COR-L47 (cell line): Measurements from ENCODE around the gene ZSCAN16.
A peak's percentile ranks its signal among the peaks of the same experiment; 100 is the strongest.
"Not testable (repeated sequence)": the region's sequence is repeated elsewhere in the genome, so short reads cannot be mapped to it uniquely, and the experiment has no call there.

ENCODE experiments used
- DNase-seq: peaks from one replicate; lab custom pipeline; 2025; lab: John Stamatoyannopoulos, UW

The ZSCAN16 gene

DNA sequence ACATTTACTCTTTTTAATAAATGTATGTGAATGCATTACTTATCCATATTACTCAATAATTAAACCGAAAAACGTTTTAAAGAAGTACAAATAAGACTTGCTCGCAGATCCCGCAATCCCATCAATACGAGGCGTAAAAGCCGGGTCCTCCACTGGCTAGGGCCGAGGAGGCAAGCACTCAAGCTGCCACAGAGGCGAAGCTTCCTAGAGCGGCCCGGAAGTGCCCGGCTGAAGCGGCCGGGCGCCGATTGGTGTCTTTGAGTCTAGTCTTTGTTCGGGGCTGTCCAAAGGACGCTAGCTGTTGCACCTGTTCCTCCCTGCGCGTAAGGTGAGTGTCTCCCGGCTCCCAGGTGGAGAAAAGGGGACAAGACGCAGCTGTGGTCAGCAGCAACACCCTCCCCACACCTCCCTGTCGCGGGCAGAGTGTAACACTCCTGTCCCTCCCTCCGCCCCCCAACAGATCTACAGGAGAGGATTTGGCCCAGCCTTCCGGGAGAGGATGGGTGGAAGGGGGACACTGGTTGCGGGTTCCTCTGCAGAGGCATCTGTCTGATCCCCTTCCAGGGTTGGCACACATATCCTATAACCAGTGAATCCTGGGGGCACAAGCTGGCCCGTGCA is at the start of gene ZSCAN16:
ZSCAN16 (plus strand) TSS at position 260 of the 621 bp plus-strand sequence. CDS start 835 bp downstream, outside the sequence.
- peak; percentile 86 for DNase-seq

GRCh38 chr6:28078050-28078449 is 46.4 kb upstream of the ZSCAN16 start:
- no peak for DNase-seq

- no peak for DNase-seq
Measured at GRCh38 chr6:28078836-28079235, 45.6 kb upstream of the ZSCAN16 start.

DNA sequence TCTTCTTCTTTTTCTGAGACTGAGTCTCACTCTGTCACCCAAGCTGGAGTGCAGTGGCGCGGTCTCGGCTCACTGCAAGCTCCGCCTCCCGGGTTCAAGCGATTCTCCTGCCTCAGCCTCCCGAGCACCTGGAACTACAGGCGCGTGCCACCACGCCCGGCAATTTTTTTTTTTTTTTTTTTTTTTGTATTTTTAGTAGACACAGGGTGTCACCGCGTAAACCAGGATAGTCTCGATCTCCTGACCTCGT is 44.1 kb upstream of the ZSCAN16 start, which contains the start of gene ZNF165:
ZNF165 (plus strand) TSS at position 188 of the 250 bp plus-strand sequence. CDS start 4,913 bp downstream, outside the sequence.
- not testable (repeated sequence) for DNase-seq

GRCh38 chr6:28080631-28081485 is 43.6 kb upstream of the ZSCAN16 start:
- DNase-seq, result peak; percentile 88

DNA sequence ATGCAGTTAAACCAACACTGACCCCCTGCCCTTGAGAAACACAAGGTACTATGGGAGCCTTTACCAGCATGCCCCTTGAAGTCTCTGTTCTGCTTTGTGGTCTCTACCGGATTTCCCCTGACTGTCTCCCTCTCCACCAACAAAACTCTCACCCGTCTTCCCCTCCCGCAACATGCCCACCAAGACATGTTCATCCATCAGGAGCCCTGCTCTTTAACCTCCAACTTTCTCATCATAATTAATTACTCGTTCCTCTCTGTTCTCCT is 43.0 kb upstream of the ZSCAN16 start:
- DNase-seq, result no peak

- DNase-seq, result no peak
Measured at GRCh38 chr6:28082939-28083338, 41.5 kb upstream of the ZSCAN16 start.

DNA sequence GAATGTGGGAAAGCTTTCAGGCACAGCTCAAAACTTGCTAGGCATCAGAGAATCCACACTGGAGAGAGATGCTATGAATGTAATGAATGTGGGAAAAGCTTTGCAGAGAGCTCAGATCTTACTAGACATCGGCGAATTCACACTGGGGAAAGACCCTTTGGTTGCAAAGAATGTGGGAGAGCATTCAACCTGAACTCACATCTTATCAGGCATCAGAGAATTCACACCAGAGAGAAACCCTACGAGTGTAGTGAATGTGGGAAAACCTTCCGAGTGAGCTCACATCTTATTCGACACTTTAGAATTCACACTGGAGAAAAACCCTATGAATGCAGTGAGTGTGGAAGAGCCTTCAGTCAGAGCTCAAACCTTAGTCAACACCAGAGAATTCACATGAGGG is 35.4 kb upstream of the ZSCAN16 start:
- no peak for DNase-seq

DNA sequence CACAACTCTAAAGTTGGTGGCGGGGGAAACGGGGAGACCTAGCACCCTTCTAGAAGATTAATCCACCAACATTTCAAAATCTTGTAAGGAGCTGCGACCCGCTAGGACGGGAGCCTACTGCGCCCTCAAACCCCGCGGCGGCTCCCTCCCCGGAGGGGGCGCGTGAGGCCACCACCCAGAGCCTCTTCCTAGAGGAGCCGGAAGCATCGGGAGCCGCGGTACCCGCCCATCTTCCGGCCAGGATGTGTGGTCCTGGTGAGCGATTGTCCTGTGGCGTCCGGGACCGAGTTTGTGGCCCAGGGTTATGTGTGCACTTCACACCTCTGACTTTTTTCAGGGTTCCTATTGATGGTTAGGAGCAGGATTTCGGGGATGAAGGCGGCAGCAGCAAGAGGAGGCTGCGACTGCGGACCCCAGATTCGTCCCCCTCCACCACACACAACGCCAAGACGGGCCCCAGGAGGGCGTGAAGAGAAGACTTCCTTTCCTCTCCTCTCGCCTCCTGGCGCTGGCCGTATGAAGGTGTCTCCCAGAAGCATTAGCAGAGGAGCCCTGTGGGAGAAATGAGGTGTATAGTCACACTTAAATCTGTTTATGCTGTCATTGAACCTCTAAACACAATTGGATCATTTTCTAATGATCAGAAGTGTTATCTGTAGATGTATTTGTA is 33.4 kb upstream of the ZSCAN16 start:
- no peak for DNase-seq

DNA sequence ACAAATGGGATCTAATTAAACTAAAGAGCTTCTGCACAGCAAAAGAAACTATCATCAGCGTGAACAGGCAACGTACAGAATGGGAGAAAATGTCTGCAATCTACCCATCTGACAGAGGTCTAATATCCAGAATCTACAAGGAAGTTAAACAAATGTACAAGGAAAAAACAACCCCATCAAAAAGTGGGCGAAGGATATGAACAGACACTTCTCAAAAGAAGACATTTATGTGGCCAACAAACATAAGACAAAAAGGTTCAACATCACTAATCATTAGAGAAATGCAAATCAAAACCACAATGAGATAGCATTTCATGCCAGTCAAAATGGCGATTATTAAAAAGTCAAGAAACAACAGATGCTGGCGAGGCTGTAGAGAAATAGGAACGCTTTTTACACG is 22.2 kb upstream of the ZSCAN16 start:
- DNase-seq, result not testable (repeated sequence)

DNA sequence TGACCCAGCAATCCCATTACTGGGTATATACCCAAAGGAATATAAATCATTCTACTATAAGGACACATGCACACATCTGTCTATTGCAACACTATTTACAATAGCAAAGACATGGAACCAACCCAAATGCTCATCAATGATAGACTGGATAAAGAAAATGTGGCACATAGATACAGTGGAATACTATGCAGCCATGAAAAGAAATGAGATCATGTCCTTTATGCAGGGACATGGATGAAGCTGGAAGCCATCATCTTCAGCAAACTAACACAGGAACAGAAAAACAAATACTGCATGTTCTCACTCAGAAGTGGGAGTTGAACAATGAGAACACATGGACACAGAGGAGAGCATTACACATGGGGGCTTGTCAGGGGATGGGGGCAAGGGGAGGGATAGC is 21.7 kb upstream of the ZSCAN16 start:
- DNase-seq, result not testable (repeated sequence)

DNA sequence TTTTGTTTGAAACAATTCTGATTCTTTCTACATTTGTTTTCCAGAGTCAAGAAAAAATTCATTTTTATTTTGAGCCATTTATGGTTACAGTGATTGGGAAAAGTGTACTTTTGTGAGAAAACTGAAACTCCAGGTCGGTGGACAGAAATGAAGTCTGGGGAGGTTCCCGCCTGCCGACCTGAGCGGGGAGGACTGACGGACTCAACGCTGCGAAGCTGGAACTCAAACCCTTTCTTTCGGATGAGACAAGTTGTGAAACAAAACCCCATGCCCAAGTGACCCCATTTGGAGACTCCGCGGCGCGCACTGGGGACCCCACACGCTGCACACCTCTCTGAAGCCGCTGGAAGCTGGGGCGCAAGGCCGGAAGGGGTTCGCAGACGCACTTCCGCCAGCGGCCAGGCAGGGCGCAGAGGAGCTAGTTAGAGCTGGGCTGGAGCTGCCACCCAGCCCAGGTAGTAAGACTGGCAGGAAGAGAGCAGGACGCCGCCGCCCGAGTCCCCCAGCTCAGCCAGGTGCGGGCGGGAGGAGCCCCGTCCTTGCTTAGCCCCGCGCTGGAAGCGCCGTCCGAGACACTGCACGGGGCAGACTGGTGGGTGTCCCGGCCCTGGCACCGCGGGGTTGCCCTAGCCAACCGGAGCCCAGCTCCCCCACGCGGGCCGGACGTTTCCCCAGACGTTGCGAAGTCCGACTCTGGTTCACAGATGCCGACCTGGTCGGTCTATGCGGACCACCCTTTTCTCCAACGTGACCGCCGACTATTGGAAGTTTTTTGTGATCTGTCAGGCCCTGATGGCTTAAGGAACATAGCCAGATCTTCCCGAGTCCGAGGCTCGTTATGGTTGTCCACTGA is 19.8 kb upstream of the ZSCAN16 start:
- DNase-seq, result peak; percentile 82

DNA sequence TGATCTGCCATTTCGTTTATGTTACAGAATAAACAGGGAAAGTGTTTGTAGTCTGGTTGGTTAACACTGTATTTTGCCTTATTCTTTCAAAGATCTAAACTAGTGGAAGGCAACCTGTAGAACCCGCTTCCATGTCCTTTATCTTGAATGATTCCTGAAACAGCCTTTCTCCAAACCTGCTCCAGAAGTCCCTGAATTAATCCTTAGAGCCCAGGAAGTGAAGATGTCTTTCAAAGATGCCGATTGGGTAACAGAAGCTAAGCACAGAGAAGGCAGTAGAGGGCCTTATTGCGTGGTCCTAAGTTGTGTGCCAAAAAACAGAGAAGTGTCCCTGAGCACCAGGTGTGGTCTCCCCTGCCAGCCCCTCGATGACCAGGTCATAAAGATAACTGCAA is 19.2 kb upstream of the ZSCAN16 start:
- no peak for DNase-seq

DNA sequence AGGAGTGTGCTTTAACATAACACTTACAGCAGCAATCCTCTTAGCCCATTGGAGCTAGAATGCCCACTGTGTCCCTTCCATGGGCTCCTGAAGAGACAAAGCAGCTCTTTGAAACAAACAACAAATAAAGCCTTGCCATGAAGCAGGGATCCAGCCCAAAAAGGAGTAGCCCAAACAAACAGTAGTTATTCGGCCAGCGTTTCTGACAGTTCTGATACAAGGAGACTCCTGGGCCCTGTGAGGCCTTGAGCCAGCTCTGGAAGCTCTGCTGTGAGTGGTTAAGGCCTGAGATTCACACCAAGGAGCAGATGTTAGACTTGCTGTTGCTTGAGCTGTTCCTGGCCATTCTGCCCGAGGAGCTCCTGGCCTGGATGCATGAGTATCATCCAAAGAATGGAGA is 16.9 kb upstream of the ZSCAN16 start:
- DNase-seq, result no peak

GRCh38 chr6:28111964-28112363 is 12.4 kb upstream of the ZSCAN16 start:
- DNase-seq, result no peak

- DNase-seq, result no peak
Measured at GRCh38 chr6:28115799-28116198, 8.6 kb upstream of the ZSCAN16 start.

DNA sequence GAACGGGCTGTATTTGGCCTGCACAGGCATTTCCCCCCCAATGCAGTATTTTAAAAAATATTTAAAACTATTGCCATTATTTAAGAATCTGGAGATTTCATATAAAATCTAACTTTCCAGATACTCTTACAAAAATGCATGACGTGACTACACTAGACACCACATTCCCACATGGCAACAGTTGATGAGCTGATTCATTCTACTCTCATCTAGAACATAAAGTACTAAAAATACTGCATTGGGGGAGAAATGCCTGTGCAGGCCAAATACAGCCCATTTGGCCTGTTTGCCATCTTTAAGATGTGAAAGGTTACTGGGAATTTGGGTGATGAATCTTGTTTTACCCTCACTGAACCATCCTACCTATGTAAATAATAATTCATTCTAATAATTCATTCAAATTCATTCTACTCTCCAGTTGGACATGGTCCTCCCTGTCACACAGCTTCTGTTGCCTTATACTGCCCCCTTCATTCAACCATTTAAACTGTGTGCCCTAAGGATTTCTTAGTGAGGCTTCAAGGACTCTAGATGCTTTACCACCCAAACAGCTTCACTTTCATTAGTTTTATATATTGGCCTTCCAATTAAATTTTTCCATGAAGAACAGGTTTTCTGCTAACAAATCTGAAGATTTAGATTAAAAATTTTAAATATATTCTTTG is 6.9 kb upstream of the ZSCAN16 start:
- no peak for DNase-seq

GRCh38 chr6:28118217-28118616 is 6.2 kb upstream of the ZSCAN16 start:
- DNase-seq, result no peak

DNA sequence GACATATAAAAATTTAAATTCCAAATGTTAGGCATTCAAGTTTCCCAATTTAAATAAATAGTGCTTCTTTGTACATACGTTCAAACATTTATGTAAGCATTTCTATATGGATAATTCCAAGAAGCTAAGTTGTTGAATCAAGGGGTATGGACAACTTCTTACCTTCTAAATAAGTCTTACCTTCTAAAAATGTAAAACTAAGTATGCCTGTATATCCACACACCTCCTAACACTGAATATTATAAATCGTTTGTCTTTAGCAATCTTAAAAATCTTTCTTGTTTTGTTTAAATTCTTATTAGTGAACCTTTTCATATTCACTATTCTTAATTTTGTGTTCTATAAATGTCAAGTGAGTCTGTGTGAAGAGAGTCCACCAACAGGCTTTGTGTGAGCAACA is 2.5 kb upstream of the ZSCAN16 start:
- no peak for DNase-seq

GRCh38 chr6:28122283-28122682 is 2.1 kb upstream of the ZSCAN16 start:
- not testable (repeated sequence) for DNase-seq

DNA sequence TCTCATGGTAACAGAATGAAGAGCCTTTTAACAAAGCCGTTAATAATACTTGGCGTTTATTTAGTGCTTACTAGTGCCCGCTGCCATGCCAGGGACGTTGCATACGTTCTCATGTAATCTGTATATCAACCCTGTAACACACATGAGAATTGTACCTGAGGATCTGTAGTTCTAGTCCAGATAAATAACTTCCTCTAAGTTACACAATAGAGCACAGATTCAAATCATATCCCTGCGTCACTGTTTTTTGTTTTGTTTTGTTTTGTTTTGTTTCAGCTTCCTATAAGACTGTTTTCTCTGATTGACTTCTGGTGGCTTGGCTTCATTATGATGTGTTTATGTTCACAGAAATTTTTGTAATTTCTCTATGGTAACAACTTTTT is 553 bp downstream of the ZSCAN16 start:
- DNase-seq, result no peak

- no peak for DNase-seq
Measured at GRCh38 chr6:28125401-28125800, 992 bp downstream of the ZSCAN16 start.
